Thyroid gland (tissue), 4 donors: ENCODE measurements around the gene CBFA2T2. TPM values are rescaled to one million over a fixed set of nuclear protein-coding genes. Genes with fewer than 3 reads are reported as not detected.
"Not testable (repeated sequence)": the region's sequence is repeated elsewhere in the genome, so short reads cannot be mapped to it uniquely, and the experiment has no call there.

Experiments
- DNase-seq, 2 donors: peaks; one replicate each; pipeline ENCODE4 v3.0.0-alpha.2; 2019
- H3K27ac ChIP-seq, 3 donors: fragments of 200-600 bp; sonication (generic); 1 replicate in 2 of 3; 2 replicates in 1 of 3; pipeline ENCODE4 v1.5.1; 2016 to 2019; ENCODE audit warnings: mild to moderate bottlenecking in 1 of 3, moderate library complexity in 1 of 3
- H3K27me3 ChIP-seq: fragments of 200-600 bp; sonication (generic); one replicate; pipeline ENCODE4 v1.5.1; 2019
- H3K36me3 ChIP-seq, 2 donors: fragments of 200-600 bp; sonication (generic); one replicate each; pipeline ENCODE4 v1.5.1; 2016 to 2019
- H3K4me1 ChIP-seq, 2 donors: fragments of 200-600 bp; sonication (generic); one replicate each; pipeline ENCODE4 v1.5.1; 2017 to 2019
- H3K4me3 ChIP-seq, 3 donors: fragments of 200-600 bp; sonication (generic); replicated peaks in 1 of 3; 1 replicate in 2 of 3; 2 replicates in 1 of 3; pipeline ENCODE4 v1.5.1; 2016; ENCODE audit warnings: mild to moderate bottlenecking in 1 of 3
- H3K9me3 ChIP-seq: fragments of 200-600 bp; sonication (generic); one replicate; pipeline ENCODE4 v1.5.1; 2017
- POLR2A ChIP-seq, 2 donors: fragments of 450-650 bp; IDR thresholded peaks; one replicate each; pipeline ENCODE4 v1.6.1; 2017; ENCODE audit warnings: antibody characterized with exemption in 2 of 2, mild to moderate bottlenecking in 2 of 2, moderate library complexity in 1 of 2
- WGBS, 2 donors: methylation state at CpG; one replicate each; pipeline ENCODE4 v1.1.5; 2017; 5-methylcytosine and 5-hydroxymethylcytosine counted together
- intact Hi-C: fragments of 100-400 bp; cut with DNase I; formaldehyde crosslinking; loops from one replicate; pipeline ENCODE4 v1.15.1; 2023
- total RNA-seq, 4 donors: library from RNA; depleted of rRNA; stranded (reverse); fragments of >200 nt; gene quantifications; one replicate each; pipeline ENCODE4 v1.2.3, GENCODE V29; 2016
- TF ChIP-seq, protein P1 (sequence below), 6 experiments: fragments of 200-600 bp in 3 of 6; fragments of 450-650 bp in 3 of 6; sonication (generic) in 3 of 6; IDR thresholded peaks; one replicate each; pipeline ENCODE4 v1.5.1; 2016 to 2019; ENCODE audit warnings: antibody characterized with exemption in 6 of 6, mild to moderate bottlenecking in 2 of 6, inconsistent platforms in 1 of 6, moderate library complexity in 1 of 6

CBFA2T2 gene
- total RNA-seq, 4 donors from 2014 or later, result 29.7 to 57.3 (median 35.8) TPM

DNA sequence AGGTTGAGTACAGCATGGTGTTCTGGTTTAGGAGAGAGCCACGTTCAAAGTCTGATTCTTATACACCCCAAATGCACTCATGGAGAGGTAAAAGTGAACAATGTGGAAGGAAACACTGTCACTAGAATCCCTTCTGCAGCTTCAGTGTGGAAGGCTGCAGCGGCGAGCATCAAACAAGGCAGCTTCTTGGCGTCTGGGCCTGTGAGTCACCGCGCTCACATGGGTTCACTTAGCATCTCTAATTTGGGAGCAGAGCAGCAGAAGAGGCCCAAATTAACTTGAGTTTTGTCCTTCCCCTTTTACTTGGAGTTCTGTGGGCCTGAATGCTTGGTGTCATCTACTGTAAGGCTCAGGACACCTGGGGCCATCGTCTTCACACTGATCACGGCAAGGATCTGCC is 207.2 kb downstream of the CBFA2T2 start:
- peak in 1 of 2 donors; percentile 16 for DNase-seq
- Histone ChIP-seq H3K4me1 (peaks cover 16 to 32% of the 10 kb centered on the region in 2 donors), H3K27ac (no peak overlapping the region), H3K9me3 (no peaks in the 10 kb centered on the region), H3K27me3 (no peaks in the 10 kb centered on the region), H3K4me3 (no peak overlapping the region), H3K36me3 (no peaks in the 10 kb centered on the region)
- 67 to 87% methylated on average over 8 of the region's 8 CpGs for WGBS, 2 donors
- TF ChIP-seq, protein P1, sequence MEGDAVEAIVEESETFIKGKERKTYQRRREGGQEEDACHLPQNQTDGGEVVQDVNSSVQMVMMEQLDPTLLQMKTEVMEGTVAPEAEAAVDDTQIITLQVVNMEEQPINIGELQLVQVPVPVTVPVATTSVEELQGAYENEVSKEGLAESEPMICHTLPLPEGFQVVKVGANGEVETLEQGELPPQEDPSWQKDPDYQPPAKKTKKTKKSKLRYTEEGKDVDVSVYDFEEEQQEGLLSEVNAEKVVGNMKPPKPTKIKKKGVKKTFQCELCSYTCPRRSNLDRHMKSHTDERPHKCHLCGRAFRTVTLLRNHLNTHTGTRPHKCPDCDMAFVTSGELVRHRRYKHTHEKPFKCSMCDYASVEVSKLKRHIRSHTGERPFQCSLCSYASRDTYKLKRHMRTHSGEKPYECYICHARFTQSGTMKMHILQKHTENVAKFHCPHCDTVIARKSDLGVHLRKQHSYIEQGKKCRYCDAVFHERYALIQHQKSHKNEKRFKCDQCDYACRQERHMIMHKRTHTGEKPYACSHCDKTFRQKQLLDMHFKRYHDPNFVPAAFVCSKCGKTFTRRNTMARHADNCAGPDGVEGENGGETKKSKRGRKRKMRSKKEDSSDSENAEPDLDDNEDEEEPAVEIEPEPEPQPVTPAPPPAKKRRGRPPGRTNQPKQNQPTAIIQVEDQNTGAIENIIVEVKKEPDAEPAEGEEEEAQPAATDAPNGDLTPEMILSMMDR (IDR thresholded peaks at IDR 0.05), result no peak
- no peak for TF ChIP-seq POLR2A (IDR thresholded peaks at IDR 0.05)
- intact Hi-C loops, result no loop called here

GRCh38 chr20:33698966-33699365 is 209.1 kb downstream of the CBFA2T2 start:
- H3K9me3 ChIP-seq, H3K36me3 ChIP-seq, H3K4me3 ChIP-seq, intact Hi-C loops, H3K27ac ChIP-seq, H3K27me3 ChIP-seq, DNase-seq: not testable (repeated sequence)
- WGBS, 2 donors, result 100% methylated on average over 5 to 8 of the region's 27 CpGs
- peaks cover 9 to 23% of the 10 kb centered on the region in 2 donors for H3K4me1 ChIP-seq

Other genes with a start within 250 kb of the CBFA2T2 start
- not detected for gene BPIFB1, start 206.9 kb upstream of the CBFA2T2 start, total RNA-seq
- 10 to 100 TPM; 26.6 to 41.8 (median 37.8) TPM for gene CDK5RAP1, start 88.6 kb upstream of the CBFA2T2 start, total RNA-seq
- 100 to 1,000 TPM; 193 to 291 (median 248) TPM for gene SNTA1, start 46.3 kb upstream of the CBFA2T2 start, total RNA-seq
- gene C20orf144, start 172.2 kb downstream of the CBFA2T2 start, total RNA-seq, result under 1 TPM in 1 of 4 donors, not detected in 3; 0.13 TPM
- gene ACTL10, start 176.8 kb downstream of the CBFA2T2 start, total RNA-seq, result 1 to 10 TPM; 2.1 to 3.9 (median 2.6) TPM
- gene NECAB3, start 184.3 kb downstream of the CBFA2T2 start, total RNA-seq, result 10 to 100 TPM; 65.2 to 99.8 (median 73.4) TPM
- gene E2F1, start 196.3 kb downstream of the CBFA2T2 start, total RNA-seq, result under 1 TPM in 3 of 4 donors, not detected in 1; 0.42 to 0.89 (median 0.67) TPM
- 10 to 100 TPM; 17.7 to 31.2 (median 22.0) TPM for gene PXMP4, start 230.2 kb downstream of the CBFA2T2 start, total RNA-seq
- 1 to 10 TPM; 1.1 to 3.5 (median 2.8) TPM for gene ZNF341, start 241.9 kb downstream of the CBFA2T2 start, total RNA-seq